Ramos (cell line): ENCODE data around the gene NUP107.

Experiments
- in situ Hi-C: fragments of 300-500 bp; cut with MboI; formaldehyde crosslinking; loops from one replicate; pipeline ENCODE4 v1.14.3; 2022; ENCODE audit warnings: low sequenced_read_pairs; ENCODE audit not compliant: unreplicated experiment

The NUP107 gene

DNA sequence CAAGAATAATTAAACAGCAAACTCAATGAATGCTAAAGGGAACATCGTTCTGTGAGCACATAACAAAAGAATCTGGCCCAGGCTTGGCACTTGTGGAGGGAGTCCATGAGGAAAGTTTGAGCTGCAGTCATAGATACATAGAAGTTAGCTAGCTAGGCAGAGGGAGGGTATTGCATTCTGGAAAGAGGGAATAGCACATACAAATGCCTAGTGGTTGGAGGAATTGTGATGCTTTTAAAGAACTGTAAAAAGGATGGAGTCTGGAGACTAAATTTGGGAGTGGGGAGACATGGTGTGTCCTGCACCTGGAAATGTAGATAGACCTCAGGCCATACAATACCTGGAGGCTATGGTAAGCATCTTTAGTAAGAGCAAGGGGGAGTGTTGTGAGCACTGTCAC is 83.2 kb downstream of the NUP107 start:
- in situ Hi-C loops: loop anchor here (5.0 kb wide), 1 partner anchor 37 kb away; the partner anchor contains the start of gene MDM2

DNA sequence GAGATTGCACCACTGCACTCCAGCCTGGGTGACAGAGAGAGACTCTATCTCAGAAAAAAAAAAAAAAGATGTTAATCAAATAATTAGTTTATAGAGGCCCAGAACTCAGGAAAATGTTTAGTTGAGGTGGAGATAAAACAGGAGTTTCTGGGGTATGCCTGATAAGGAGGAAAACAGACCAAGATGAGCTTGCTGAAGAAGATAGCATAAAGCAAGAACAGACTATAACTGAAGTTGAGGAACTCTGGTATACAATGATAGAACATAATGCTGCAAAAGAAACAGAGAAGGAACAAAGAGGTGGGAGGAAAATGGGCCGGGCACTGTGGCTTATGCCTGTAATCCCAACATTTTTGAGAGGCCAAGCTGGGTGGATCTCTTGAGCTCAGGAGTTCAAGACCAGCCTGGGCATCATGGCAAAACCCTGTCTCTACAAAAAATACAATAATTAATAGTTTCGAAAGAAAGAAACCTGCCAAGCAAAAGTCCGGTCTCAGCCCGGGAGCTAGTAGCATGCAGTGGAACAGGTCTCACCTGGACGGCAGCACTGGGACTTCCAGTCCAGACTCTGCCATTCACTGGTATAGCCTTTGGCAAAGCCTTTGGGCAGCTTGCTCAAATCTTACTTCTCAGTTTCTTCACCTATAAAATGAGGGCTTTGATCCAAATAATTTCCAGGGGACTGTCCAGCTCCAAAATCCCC is 84.6 kb downstream of the NUP107 start:
- in situ Hi-C loops: loop anchor here (5.0 kb wide), 1 partner anchor 36 kb away; the partner anchor contains the start of gene MDM2

DNA sequence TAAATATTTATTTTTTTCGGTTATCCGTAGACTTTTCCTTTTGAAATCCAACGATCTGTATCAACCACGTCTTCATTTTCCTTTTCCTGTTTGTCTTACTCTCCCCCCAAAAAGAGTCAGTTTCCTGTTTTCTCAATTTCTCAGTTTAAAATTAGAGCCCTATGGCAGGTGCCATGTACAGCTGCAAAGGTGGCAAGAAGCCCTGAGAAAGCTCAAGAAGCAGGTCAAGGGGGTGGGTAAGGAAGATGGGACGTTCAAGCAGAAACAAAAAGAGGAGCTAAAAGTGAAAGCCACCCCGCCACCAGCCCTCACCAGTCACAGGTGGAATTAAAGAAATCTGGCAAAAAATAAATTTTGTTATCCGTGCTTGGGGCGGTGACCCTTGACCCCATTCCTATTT is 85.9 kb downstream of the NUP107 start:
- in situ Hi-C loops: loop anchor here (5.0 kb wide), 1 partner anchor 35 kb away; the partner anchor contains the start of gene MDM2

DNA sequence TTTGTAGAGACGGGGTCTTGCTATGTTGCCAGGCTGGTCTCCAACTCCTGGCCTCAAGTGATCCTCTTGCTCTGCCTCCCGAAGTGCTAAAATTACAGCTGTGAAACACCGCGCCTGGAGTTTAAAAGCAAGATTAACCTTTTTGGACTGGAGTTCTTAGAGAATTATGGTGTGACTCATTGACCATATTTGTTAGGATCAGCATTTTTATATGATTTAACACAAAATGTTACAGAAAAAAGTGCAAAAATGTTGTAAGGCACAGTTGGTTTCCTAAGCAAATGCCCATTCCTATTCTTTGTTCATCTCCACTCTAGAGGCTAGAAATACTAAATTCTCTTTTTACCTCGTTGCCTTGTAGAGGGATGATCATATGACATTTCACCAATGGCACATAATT is 86.8 kb downstream of the NUP107 start:
- in situ Hi-C loops: loop anchor here (5.0 kb wide), 1 partner anchor 34 kb away; the partner anchor contains the start of gene MDM2

DNA sequence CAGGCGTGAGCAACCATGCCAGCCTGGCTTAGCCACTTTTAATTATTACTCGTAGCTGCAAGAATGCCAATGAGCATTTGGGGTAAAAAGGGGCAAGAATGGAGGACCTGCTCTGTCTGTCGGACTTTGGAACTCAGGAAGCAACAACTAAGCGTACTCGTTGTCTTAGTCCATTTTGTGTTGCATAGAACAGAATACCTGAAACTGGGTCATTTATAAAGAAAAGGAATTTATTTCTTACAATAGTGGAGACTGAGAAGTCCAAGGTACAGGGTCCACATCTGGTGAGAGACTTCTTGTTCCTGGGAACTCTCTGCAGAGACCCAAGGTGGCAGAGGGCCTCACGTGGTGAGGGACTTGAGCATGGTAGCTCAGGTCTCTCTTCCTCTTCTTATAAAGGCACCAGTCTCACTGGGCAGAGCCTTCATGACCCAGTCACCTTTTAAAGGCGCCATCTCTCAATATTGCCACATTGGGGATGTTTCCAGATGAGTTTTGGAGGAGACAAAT is 88.4 kb downstream of the NUP107 start:
- in situ Hi-C loops: no loop called here

DNA sequence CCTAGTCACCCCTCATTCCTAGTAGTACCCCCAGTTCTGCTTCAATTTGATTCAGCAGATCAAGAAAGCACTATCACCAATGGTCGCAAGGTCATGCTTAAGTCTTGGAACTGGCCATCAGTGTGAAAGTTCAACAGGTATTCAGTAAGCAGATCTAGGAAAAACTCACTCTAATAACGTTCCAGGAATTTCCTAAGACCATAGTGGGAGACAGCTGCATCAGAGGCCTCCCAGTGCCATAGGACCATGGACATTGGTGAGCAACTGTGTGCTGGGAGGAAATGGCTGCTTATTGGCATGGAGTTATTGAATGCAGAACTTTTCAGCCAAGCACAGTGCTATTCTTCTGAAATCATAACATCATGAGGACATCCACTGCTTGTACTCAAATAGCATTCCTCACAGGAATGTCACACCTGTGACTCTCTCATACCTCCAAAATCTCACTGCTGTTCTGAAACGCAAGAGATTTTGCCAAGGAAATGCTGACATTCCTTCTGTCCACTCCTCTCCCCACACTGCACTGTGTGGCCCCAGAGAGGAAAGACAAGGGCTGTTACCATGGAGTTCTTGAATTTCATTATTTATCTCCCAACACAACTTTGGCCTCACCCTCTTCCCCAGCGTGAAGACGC is 90.3 kb downstream of the NUP107 start:
- in situ Hi-C loops: no loop called here

DNA sequence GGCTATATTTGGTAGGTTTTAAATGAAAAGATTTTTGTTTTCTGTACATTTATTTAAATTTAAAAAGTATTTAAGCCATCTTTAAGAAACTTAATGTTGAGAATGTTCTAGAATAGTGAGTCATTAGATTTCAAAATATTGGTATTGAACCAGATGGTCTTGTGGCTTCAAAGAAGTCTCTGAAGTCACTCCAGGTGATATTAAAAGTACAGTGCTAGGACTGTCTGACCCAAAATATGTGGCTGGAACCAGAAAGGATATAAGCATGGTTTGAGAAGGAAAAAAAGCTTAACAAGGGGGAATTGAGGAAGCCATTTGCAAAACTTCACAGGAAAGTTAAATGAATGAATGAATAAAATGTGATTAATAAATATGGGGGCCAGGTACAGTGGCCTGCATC is 92.5 kb downstream of the NUP107 start:
- in situ Hi-C loops: no loop called here

DNA sequence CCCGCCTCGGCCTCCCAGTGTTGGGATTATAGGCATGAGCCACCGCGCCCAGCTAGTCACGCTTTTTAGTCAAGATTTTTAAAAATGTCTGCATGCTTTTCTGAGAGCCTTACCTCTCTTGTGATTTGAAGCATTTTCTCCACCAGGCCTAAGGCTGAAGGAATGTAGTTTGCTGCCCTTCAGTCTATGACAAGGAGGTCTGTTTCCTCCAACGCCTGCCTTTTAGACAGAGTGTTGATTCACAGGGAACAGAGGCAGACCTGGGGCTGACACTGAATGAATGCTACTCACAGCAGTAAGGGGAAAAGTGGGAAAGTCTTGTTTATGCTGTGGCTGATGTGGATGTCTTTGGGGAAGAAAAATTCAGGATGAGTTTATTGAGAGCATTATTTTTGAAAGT is 94.0 kb downstream of the NUP107 start:
- in situ Hi-C loops: no loop called here

DNA sequence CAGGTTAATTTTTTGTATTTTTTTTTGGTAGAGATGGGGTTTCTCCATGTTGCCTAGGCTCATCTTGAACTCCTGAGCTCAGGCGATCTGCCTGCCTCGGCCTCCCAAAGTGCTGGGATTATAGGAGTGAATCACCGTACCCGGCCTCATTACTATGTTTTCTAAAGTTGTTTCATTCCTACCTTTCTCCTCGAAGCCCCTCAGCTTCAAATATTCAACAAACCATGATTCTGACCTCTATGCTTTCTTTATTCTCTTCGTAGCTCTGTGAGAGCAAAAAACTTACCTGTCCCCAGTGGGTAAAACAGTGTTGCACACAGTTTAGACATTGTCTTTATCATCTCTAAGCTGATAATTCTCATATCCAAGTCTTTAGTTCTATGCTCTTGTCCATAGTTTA is 95.0 kb downstream of the NUP107 start:
- in situ Hi-C loops: no loop called here

DNA sequence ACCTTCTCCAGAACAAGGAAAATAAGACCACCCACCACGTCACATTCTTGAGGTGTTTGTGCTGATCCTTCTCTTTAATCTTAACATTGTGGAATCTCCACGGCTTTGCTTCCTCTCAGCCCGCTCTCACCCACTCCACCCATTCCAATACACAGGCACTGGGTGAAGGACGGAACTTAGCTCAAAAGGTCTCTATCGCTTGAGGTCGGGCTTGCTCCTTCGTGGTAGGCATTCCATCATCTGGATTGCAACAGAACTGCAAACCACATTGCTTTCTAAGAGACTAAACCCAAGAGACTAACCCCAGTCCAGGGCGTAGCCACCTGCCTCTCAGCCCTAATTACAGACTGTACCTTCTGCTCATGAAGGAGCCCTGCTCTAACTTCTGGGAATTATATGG is 97.2 kb downstream of the NUP107 start:
- in situ Hi-C loops: no loop called here

DNA sequence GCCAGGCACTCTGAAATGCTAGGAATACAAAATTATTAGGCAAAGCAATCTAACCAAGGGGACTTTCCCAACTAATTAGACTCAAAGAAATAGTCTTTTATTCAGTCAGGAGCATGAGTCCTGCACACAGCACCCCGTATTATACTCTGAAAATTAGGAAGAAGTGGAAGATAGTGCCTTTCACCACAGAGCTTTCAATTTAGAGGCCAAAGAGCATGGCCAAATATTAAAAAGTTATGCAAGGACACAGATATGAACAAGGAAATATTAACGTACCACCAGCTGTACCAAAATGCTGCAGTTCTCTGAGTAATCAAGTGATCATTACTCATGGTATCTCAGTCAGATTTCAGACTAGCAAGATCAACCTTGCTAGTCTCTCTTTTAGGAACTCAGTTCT is 98.6 kb downstream of the NUP107 start:
- in situ Hi-C loops: no loop called here

DNA sequence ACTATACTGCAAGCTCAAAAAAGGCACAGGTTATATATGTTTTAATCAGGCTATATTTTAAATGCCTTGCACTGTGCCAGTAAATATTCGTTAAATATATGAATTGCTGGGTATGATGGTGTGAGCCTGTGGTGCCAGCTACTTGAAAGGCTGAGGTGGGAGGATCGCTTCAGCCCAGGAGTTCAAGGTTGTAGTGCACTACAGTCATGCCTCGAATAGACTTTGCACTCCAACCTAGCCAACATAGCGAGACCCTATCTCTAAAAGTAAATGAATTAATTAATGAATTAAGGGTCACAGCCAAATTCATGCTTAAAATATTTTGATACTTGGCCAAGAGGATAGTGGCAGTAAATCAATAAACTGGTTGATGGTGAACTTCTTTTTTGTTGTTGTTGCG is 99.0 kb downstream of the NUP107 start:
- in situ Hi-C loops: no loop called here

DNA sequence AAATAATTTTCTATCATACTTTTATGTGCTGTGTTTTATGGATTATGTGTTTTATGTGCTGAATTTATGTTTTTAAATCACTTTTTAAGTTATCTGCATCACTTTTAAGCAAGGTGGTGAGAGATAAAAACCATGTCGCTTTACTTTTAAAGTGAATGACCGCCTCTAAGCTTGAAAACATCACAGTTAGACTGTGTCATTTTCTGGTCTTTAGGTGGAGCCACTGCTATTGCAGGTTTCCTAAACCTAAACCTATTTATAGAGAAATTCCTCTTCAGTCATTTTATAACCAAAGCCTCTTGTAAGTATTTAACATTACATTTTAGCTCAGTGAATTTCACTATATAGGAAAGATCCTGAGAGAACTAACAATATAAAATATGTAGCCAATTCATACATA is 100.2 kb downstream of the NUP107 start:
- in situ Hi-C loops: no loop called here

DNA sequence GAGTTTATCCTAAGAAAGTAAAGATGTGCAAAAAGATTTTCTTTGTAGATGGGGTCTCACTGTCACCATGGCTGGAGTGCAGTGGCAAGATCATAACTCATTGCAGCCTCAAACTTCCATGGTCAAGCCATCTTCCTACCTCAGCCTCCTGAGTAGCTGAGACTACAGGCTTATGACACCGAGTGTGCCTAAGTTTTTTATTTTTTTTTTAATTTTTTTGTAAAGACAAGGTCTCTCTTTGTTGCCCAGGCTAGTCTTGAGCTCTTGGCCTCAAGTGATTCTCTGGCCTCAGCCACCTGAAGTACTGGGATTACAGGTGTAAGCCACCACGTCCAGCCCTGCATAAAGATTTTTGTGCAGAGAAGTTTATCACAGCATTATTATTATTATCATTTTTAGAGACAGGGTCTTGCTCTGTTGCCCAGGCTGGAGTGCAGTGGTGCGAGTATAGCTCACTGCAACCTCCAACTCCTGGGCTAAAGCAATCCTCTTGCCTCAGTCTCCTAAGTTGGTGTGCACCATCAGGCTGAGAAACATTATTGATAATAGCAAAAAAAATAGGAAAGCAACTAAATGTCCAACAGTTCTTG is 101.9 kb downstream of the NUP107 start:
- in situ Hi-C loops: no loop called here

DNA sequence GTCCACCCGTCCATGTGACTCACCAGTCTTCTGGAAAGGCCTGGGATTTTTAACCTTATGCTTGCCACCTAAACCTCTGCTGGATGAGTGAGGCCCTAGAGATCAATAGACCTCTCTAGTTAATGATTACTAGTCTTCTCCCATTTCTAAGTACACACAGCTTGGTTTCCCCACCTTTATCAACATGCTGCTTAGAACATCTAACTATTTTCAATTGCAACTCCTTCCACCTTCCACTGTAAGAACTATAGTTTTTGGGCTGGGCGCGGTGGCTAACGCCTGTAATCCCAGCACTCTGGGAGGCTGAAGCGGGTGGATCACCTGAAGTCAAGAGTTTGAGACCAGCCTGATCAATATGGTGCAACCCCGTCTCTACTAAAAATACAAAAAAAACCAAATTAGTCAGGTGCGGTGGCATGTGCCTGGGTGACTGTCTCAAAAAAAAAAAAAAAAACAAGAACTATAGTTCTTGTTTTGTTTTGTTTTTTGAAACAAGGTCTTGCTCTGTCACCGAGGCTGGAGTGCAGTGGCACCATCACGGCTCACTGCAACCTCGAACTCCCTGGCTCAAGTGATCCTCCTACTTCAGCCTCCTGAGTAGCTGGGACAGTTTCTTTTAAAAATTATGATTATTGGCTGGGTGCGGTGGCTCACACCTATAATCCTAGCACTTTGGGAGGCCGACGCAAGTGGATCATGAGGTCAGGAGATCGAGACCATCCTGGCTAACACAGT is 102.5 kb downstream of the NUP107 start:
- in situ Hi-C loops: no loop called here

DNA sequence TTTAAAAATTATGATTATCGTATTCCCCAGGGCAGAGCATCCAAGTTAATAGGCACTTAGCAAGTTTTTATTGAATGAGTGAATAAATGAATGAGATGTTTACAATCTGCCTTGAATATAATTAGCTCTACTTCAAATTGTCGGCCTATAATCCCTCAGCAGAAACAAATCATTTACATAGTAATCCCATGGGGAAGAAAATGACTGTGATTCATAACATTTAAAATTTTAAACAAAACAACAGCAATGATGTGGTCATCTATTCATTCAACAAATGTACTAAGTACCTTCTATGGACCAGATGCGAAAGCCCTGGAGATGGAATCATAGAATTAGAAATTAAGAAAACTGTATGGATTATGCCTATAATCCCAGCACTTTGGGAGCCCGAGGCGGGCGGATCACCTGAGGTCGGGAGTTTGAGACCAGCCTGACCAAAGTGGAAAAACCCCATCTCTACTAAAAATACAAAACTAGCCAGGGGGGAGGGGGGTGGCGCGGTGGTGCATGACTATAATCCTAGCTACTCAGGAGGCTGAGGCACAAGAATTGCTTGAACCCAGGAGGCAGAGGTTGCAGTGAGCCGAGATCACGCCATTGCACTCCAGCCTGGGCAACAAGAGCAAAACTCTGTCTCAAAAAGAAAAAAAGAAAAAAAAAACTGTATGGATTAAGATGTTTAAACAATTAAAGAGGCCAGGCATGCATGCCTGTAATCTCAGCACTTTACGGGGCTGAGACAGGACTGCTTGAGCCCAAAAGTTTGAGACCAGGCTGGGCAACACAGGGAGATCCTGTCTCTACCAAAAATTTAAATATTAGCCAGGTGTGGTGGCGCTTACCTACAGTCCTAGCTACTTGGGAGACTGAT is 103.5 kb downstream of the NUP107 start:
- in situ Hi-C loops: no loop called here

DNA sequence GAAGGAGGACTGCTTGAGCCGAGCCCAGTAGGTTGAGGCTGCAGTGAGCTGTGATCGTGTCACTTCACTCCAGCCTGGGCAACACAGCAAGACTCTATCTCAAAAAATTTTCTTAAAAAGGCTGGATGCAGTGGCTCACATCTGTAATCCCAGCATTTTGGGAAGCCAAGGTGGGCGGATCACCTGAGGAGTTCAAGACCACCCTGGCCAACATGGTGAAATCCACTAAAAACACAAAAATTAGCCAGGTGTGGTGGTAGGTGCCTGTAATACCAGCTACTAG is 104.1 kb downstream of the NUP107 start:
- in situ Hi-C loops: no loop called here

DNA sequence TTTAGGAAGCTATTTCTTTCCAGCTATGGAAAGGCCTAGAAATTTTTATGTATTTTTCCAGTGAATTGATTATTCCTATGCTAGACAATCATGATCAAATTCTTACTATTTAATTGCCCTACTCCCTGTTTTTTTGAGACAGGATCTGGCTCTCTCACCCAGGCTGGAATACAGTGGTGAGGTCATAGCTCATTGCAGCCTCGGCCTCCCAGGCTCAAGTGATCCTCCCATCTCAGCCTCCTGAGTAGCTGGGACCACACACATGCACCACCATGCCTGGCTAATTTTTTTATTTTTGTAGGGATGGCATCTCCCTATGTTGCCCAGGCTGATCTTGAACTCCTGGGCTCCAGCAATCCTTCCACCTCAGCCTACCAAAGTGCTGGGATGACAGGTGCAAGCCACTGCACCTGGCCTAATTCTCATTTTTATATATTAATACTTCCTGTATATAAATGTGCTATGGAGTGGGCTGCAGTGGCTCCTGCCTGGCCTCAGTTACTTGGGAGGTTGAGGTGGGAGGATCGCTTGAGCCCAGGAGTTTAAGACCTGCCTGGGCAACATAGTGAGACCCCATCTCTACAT is 105.2 kb downstream of the NUP107 start:
- in situ Hi-C loops: no loop called here

DNA sequence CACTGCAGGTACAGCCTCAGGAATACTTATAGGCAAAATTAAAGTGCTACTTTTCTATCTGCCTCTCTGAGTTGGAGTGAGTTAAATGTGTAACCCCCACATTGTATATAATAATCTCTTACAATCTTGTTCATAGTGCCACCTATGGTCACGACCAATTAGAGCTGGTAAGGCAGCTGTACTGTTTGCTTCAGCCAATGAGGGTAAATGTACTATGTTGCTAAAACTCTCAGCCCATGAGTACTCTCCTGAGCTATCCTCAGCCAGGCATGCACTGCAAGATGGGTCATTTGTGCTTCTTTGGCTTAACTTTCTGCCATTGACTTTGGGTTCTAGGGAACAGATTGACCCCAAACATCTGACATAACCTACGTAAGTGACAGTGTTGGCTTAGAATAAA is 106.2 kb downstream of the NUP107 start:
- in situ Hi-C loops: no loop called here

DNA sequence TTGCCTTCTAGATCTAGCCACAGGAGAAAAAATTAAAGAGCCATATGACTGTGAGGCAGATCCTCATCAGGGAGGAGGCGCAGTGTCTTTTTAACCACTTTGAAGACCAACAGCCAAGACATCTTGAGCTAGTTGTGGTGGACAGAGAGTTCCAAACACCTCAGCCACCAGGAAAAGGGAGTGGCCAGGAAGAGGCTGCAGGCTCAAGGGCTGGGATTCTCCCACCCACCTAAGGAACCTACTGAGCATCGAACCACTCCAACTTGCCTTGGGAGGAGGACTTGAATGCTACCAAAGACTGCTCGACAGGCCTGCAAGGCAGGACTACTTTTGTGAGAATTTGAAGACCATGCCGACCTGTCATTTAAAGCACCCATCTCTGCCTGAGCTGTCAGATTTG is 106.7 kb downstream of the NUP107 start:
- in situ Hi-C loops: no loop called here
